NCI-H1105 treated with DMSO at 0.1 percent for 48 hours (cell line): ENCODE data around the gene UTP25.
"Not testable (repeated sequence)": the region's sequence is repeated elsewhere in the genome, so short reads cannot be mapped to it uniquely, and the experiment has no call there.

Experiments used
- DNase-seq: peaks from one replicate; lab custom pipeline; 2025; lab: John Stamatoyannopoulos, UW

Gene UTP25, protein sequence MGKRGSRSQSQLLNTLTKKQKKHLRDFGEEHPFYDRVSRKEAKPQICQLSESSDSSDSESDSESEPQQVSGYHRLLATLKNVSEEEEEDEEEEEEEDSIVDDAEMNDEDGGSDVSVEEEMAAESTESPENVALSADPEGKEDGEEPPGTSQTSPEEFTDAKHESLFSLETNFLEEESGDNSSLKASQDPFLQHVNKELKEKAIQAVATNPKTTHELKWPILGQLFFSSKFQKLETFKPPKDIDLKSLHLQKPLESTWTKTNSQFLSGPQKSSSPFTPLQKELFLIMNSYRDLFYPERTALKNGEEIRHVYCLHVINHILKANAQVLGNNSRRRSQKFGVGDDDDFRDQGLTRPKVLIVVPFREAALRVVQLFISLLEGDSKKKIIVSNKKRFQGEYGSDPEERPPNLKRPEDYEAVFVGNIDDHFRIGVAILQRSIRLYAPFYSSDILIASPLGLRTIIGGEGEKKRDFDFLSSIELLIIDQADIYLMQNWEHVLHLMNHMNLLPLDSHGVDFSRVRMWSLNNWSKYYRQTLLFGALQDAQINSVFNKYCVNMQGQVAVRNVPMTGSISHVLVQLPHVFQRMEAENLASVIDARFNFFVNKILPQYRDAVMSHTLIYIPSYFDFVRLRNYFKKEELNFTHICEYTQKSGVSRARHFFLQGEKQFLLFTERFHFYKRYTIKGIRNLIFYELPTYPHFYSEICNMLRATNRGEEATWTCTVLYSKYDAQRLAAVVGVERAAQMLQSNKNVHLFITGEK

DNA sequence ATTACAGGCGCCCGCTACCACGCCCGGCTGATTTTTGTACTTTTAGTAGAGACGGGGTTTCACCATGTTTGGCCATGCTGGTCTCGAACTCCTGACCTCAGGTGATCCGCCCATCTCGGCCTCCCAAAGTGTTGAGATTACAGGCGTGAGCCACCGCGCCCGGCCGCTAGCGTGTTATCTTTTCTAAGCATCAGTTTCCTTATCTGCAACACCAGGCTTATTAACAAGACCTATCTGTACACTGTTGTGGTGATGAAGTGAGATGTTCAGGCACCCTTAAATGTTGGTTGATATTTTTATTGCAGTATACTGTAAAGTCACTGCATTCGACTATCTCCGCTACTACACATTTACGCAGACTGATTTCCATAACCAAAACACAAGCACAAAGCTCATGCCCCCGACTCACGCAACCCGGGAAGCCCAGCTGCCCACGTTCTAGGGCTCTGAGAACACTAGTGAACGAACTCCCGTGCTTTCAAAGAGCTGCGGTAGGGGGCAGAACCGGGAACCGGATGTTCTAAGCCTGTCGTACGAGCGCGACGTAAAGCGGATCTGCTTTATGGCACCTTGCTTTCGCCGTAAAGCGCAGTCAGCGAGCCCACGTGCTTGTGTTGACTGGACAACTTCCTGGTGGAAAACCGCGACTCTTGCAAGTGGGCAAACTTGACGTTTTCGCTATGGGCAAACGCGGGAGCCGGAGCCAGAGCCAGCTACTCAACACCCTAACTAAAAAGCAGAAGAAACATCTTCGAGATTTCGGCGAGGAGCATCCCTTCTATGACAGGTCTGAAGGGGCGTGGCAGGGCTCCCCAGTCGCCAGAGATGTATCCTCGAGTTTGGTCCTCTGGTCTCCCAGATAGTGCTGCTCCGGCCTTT lies at the start of gene UTP25:
TSS of gene UTP25 (plus strand) at position 589 of the 879 bp plus-strand sequence. CDS start at position 681, 92 bp downstream.
- DNase-seq, result peak; percentile 94

GRCh38 chr1:209778102-209778501 lies 49.7 kb upstream of the UTP25 start:
- DNase-seq, result no peak

GRCh38 chr1:209780268-209780667 lies 47.5 kb upstream of the UTP25 start:
- DNase-seq, result no peak

DNA sequence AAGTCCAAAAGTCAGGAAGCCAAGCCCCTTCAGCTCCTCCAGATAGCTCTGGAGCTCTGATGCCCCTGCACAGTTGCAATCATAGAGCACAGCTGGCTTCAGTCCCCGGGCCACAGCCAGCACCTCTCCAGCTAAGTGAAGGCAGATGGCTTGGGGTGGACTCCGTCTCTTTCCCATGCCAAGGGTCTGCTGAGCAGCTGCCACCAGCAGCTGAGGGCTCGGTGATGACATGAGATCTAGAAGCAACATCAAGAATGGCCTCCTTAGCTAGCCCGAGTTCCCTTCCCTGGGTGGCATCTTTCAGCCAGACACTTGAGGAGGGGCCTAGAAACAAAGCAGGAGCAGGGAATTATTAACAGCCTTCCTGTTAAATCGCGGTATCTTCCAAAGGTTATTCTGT lies 44.4 kb upstream of the UTP25 start:
- DNase-seq, result no peak

DNA sequence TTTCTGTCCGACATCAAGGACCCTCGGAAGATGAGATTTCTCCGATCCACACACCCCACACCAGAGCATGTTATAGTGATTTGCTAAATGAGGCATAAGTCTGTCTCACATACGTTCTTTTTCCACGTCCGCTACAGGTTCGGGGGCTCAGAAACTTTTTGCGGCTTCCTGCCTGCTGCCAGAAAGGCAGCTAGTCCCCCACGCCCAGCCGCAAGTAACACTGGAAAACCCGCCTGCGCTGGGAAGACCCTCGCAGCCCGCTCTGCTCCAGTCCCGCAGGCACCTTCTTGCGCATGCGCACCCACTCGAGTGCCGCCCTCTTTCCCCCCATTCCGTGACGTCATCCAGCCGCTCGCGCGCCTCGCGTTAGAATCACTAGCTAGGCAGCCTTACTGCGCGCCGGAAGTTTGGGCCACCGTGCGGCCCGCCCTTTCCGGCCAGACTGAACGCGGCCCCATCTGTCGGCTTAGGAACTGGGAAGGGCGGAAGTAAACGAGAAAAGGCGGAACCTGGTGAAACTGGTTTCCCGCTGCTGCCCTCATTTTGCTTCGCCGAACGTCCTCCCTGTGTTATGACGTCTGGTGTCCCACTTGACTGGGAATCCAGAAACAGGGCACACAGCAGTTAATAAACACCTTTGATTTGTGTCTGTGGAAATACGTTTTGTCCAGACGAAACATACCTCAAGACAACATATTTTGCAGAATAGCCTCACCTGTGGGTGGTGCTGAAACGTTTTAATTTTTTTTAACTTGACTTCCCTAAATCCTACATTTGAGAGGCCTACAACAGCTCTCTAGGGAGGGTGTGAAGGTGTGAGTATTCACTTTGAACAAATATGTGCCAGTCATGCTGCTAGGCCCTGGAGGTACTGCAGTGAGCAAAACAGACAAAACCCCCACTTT lies 43.3 kb upstream of the UTP25 start, which contains the start of gene C1orf74:
TSS of gene C1orf74 (minus strand) at position 295 of the 905 bp plus-strand sequence. CDS start 925 bp downstream, outside the sequence.
- peak; percentile 98 for DNase-seq

- DNase-seq, result no peak
These were observed 42.2 kb upstream of the UTP25 start for GRCh38 chr1:209785592-209785991.

DNA sequence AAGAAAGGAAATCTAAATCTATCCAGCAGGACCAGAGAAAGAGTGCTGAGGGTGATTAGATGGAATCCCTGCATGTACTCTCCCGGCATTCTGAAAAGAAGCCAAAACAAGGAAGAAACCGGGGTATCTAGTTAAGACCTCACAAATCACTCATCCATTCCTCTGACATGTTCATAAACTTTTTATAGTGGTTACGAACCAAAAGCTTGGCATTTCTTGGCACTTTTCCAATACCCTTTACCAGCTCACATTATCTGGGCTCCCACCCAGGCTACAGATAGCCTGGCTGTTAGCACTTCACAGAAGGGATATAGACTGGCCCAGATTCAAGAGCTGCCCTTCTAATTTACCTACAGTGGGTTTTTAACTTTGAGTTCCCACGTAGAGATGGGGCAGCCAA lies 41.6 kb upstream of the UTP25 start:
- DNase-seq, result no peak

DNA sequence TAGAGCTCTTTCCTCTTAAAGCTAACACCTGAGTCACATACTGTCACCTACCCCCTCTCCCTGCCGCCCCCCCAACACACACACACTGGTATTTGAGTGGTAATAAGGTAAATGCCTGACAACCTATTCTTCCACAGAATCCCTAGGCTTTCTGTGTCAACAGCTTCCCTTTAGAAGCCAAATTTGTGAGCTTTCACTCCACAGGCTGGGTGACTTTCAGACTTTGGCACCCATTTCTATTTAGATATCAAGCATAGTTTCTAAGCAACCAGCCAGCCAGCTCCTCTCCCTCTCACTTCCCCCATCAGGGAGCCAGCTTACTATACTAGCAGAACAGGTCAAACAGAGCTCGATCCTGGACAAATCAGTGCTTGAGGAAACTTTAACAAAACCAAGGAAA lies 40.2 kb upstream of the UTP25 start:
- DNase-seq, result no peak

DNA sequence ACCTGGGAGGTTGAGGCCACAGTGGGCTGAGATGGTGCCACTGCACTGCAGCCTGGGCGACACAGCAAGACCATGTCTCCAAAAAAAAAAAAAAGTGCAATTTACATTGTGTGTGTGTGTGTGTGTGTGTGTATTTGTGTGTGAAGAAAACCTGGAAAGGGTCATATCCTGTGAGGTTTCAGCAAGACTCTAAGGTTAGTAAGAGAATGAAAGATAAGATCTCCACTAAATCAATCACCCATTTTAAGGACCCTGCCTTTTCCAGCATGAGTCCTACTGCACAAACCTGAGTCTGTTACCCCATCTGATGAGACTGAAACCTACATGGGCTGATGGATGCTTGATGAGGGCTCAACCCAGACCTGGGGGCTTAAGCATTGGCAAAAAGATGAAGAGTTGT lies 38.5 kb upstream of the UTP25 start:
- no peak for DNase-seq

GRCh38 chr1:209790286-209791193 lies 37.2 kb upstream of the UTP25 start:
- no peak for DNase-seq

DNA sequence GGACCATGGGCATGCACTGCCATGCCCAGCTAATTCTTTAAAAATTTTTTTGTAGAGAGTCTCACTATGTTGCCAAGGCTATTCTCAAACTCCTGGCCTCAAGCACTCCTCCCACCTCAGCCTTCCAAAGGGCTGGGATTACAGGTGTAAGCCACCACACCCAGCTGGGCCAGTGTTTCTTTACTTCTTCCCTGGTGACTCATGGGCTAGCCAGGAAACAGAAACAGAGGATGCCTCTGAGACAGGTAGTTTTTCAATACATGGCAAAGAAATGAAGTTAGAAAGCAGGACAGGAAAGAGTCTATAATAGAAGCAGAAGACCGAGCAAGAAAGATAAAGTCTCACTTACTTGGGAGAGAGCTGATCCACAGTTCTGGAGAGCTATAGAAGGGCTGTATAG lies 35.9 kb upstream of the UTP25 start:
- no peak for DNase-seq

DNA sequence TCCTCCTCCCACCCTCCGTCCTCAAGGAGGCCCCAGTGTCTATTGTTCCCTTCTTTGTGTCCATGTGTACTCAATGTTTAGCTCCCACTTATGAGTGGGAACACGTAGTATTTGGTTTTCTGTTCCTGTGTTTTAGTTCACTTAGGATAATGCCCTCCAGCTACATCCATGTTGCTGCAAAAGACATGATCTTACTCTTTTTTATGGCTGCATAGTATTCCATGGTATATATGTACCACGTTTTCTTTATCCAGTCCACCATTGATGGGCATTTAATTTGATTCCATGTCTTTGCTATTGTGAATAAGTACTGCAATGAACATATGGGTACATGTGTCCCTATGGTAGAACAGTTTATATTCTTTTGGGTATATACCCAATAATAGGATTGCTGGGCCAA lies 34.1 kb upstream of the UTP25 start:
- DNase-seq, result not testable (repeated sequence)

DNA sequence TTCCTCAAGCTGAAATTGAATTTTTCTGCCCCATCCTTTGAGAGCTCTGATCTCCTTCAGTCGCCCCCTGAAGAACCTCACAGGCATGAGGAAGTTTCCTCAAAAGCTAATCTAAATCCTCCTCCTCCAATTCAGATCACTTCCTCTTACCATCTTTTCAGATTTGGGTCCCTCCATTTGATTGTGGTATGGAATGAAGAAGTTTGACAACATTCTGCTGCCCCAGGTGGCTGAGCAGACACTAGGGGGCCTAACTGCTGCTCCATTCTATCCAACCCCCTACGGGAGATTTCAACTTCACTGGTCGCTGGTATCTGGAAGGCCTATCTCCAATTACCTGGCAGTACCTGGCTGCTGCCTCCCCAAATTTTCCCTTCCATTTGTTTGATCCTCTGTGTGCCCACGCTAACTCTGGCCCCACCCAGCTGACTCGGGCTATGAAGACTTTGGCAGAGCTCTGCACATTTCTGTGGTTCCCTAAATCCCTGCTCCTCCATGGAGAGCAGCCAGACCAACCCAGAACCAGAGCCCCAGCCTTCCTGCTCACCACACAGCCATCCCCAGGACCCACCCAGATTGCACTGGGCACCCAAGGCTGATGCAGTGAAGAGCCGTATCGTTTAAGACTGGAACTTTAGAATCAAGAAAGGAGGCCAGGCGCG lies 29.7 kb upstream of the UTP25 start:
- no peak for DNase-seq

- no peak for DNase-seq
These were observed 26.6 kb upstream of the UTP25 start for GRCh38 chr1:209800984-209801834.

DNA sequence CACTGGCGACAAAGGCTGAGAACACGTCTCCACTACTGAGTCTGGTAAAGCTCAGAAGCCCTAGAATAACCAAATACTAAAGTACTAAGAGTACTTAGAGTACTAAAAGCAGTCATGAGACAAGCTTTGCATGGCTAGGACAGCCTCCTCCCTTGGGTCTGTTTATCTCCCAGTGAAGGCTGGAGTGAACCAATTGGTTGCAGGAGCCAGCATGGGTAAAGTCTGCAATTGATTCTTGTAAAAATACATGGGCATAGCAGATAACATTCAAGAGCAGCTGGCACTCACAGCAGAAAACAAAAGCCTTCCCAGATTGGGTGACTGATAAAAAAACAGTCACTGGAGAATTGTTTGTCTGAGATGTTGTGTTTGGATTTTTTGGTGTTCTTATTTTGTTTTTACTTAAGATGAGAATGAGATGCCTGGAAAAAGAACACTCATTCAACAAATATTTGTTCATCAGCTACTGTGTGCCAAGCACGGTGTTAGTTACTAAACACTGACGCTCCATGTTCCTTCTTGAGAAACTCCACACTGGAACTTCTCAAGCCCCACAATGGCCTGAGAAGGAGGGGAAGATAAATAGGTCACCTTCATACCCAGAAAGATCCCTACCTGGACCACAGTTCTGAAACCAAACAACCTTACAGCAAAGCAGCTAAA lies 25.5 kb upstream of the UTP25 start:
- DNase-seq, result no peak

DNA sequence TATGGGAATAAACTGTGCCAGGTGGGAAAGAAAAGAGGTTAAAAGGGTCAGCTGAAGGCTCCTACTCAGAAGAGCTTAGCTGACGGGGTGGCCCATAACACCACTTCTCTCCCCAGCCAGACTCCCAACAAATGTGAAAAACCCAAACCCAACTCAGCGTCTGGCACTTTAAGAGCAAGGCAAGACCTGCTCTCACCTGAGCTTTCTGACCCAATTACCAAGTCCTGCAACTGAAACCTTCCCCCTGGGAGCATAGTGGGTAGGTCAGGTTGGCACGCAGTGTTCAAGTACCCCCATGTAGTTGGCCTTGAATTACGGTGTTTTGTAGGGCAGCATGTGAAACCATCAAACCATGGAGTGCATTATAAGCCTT lies 25.0 kb upstream of the UTP25 start:
- DNase-seq, result no peak

- DNase-seq, result no peak
These were observed 24.2 kb upstream of the UTP25 start for GRCh38 chr1:209803568-209803967.

- no peak for DNase-seq
These were observed 22.4 kb upstream of the UTP25 start for GRCh38 chr1:209805341-209805781.
